Aorta (tissue), 5 donors: ENCODE results near the gene RASSF6. TPM values are rescaled to one million over a fixed set of nuclear protein-coding genes. Genes with fewer than 3 reads are reported as not detected.
A peak's percentile ranks its signal among the peaks of the same experiment; 100 is the strongest.
"Not testable (repeated sequence)": the region's sequence is repeated elsewhere in the genome, so short reads cannot be mapped to it uniquely, and the experiment has no call there.

Experiments
- ATAC-seq: fragments of 200-7000 bp; cut with Tn5 transposase; one replicate; pipeline ENCODE4 v1.9.1; 2022; ENCODE audit warnings: moderate library complexity; ENCODE audit not compliant: low FRiP score
- DNase-seq, 2 donors: peaks; one replicate each; pipeline ENCODE4 v3.0.0-alpha.2; 2020
- H3K27ac ChIP-seq, 2 donors: one replicate each; pipeline ENCODE4 v1.5.1; 2013; ENCODE audit warnings: low read length in 2 of 2, mild to moderate bottlenecking in 2 of 2, moderate library complexity in 2 of 2, control low read depth in 1 of 2, inconsistent platforms in 1 of 2, low read depth in 1 of 2
- H3K27me3 ChIP-seq, 2 donors: one replicate each; pipeline ENCODE4 v1.6.1; 2013; ENCODE audit warnings: control low read depth in 1 of 2, low read length in 1 of 2, mild to moderate bottlenecking in 1 of 2, moderate library complexity in 1 of 2; ENCODE audit not compliant: insufficient read depth in 2 of 2, control insufficient read depth in 1 of 2
- H3K36me3 ChIP-seq, 2 donors: one replicate each; pipeline ENCODE4 v1.6.1; 2013; ENCODE audit warnings: control low read depth in 1 of 2, low read length in 1 of 2, mild to moderate bottlenecking in 1 of 2; ENCODE audit not compliant: insufficient read depth in 2 of 2, control insufficient read depth in 1 of 2
- H3K4me1 ChIP-seq, 2 donors: one replicate each; pipeline ENCODE4 v1.6.1; 2013; ENCODE audit warnings: low read length in 2 of 2, control low read depth in 1 of 2, mild to moderate bottlenecking in 1 of 2, moderate library complexity in 1 of 2; ENCODE audit not compliant: insufficient read depth in 2 of 2, control insufficient read depth in 1 of 2
- H3K4me3 ChIP-seq, 2 donors: one replicate each; pipeline ENCODE4 v1.5.1; 2013; ENCODE audit warnings: low read length in 2 of 2, control low read depth in 1 of 2, mild to moderate bottlenecking in 1 of 2
- H3K9me3 ChIP-seq: one replicate; pipeline ENCODE4 v1.6.1; 2013; ENCODE audit warnings: mild to moderate bottlenecking, low read length; ENCODE audit not compliant: control insufficient read depth
- WGBS, 2 donors: extraction: QIAGEN DNeasy Blood & Tissue Kit; methylation state at CpG; one replicate each; pipeline ENCODE4 v1.1.7; 2013; 5-methylcytosine and 5-hydroxymethylcytosine counted together
- intact Hi-C, 2 donors: fragments of 100-400 bp; cut with DNase I; formaldehyde crosslinking; loops; one replicate each; pipeline versions ENCODE4 v1.14.2 to v1.15.0; 2022
- polyA plus RNA-seq, 2 donors: library from polyadenylated mRNA; stranded (reverse); fragments of 200-250 nt; gene quantifications; one replicate each; pipeline ENCODE4 v1.2.3, GENCODE V29; 2013
- total RNA-seq, 2 donors: library from RNA; stranded (reverse); fragmentation: NEBNext Ultra II Directional; extraction: Animal tissue kit (Norgen Biotek cat#: 25700); gene quantifications; one replicate each; pipeline ENCODE4 v1.2.1, GENCODE V29; 2021
- donor health status: healthy with polysubstance abuse.
- donor health status: Bipolar disorder and iron deficiency.
- donor health status: DM: no; HTN: no; CAD: no.
- donor health status: DM: no; HTN: no; CAD: no.
- donor health status: DM: yes; HTN: yes; CAD: no.

RASSF6 gene
- total and polyA plus RNA-seq, 4 donors: 3.0 TPM; not detected in 3

- no peak for DNase-seq
- Histone ChIP-seq H3K9me3 (peaks cover 3% of the 10 kb centered on the region), H3K27ac (no peak overlapping the region), H3K4me3 (no peak overlapping the region), H3K27me3 (no peaks in the 10 kb centered on the region), H3K36me3 (no peaks in the 10 kb centered on the region), H3K4me1 (no peaks in the 10 kb centered on the region)
- intact Hi-C loops: no loop called here
- 75 to 83% methylated on average over 3 of the region's 3 CpGs for WGBS, 2 donors
- no peak for ATAC-seq
Measured at GRCh38 chr4:73576381-73576780, 43.9 kb downstream of the RASSF6 start.

DNA sequence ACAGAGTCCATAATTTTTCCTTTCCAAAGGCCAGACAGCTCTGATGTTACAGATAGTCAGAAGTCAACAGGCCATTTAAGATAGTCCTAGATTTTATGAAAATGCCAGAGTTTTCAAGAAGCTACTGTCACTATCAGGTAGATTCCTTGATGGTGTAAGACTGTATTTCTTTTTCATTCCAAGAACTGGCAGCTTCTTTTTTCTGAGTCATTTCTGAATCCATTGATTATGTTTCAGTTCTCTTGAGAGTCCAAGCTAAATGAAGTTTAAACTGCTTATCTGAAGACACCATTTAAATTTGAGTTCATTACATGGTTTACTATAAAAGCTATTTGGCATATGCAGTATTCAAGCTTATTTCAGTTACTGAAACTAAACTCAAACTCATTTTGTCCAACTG is 44.6 kb downstream of the RASSF6 start:
- Histone ChIP-seq H3K36me3 (no peaks in the 10 kb centered on the region), H3K4me3 (no peak overlapping the region), H3K27ac (no peak overlapping the region), H3K9me3 (peaks cover 3% of the 10 kb centered on the region), H3K4me1 (no peaks in the 10 kb centered on the region), H3K27me3 (no peaks in the 10 kb centered on the region)
- DNase-seq (no peak), ATAC-seq (no peak)
- intact Hi-C loops: no loop called here

- 58 to 62% methylated on average over 8 of the region's 8 CpGs for WGBS, 2 donors
- ATAC-seq (peak; percentile 66), DNase-seq (peak; percentile 45 to 56)
- H3K4me3 ChIP-seq: no peak overlapping the region
- no peak overlapping the region for H3K27ac ChIP-seq
- peaks cover 3% of the 10 kb centered on the region for H3K9me3 ChIP-seq
- H3K36me3 ChIP-seq: no peaks in the 10 kb centered on the region
- H3K27me3 ChIP-seq: no peaks in the 10 kb centered on the region
- intact Hi-C loops: no loop called here
- no peaks in the 10 kb centered on the region for H3K4me1 ChIP-seq
Measured at GRCh38 chr4:73573794-73574528, 46.3 kb downstream of the RASSF6 start.

DNA sequence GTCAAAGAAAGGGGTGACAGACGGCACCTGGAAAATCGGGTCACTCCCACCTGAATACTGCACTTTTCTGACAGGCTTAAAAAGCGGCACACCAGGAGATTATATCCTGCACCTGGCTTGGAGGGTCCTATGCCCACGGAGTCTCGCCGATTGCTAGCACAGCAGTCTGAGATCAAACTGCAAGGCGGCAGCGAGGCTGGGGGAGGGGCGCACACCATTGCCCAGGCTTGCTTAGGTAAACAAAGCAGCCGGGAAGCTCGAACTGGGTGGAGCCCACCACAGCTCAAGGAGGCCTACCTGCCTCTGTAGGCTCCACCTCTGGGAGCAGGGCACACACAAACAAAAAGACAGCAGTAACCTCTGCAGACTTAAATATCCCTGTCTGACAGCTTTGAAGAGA is 69.4 kb downstream of the RASSF6 start:
- H3K27ac ChIP-seq, H3K27me3 ChIP-seq, DNase-seq, H3K9me3 ChIP-seq, ATAC-seq, H3K4me1 ChIP-seq, H3K36me3 ChIP-seq, H3K4me3 ChIP-seq, intact Hi-C loops: not testable (repeated sequence)
- WGBS, 2 donors: 90 to 95% methylated on average over 11 of the region's 11 CpGs

GRCh38 chr4:73544620-73545019 is 75.6 kb downstream of the RASSF6 start:
- H3K27me3 ChIP-seq: no peaks in the 10 kb centered on the region
- H3K4me1 ChIP-seq: no peaks in the 10 kb centered on the region
- intact Hi-C loops: no loop called here
- no peak overlapping the region for H3K4me3 ChIP-seq
- no peak for ATAC-seq
- WGBS, 2 donors: 84 to 87% methylated on average over 2 of the region's 2 CpGs
- no peak for DNase-seq
- no peaks in the 10 kb centered on the region for H3K9me3 ChIP-seq
- H3K36me3 ChIP-seq: no peaks in the 10 kb centered on the region
- H3K27ac ChIP-seq: no peak overlapping the region

DNA sequence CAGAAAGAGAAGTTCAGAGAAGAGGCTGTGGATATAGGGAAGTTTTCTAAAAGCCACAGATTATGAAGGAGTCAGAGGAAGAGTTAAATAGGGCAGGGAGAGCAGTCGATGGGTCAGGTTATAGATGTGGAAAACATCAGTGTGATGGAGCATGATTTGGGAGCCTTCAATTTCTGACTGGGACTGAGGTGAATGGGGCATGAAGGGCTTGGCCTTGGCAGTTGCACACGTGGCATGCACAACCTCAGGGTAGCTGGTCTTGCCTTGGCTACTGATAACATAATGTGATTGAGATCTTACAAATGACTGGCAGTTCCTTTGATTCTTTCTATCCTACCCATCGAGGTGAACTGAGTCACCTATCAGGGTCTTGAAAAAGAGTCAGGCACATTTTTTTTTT is 79.0 kb downstream of the RASSF6 start:
- Histone ChIP-seq H3K27ac (no peak overlapping the region), H3K36me3 (no peaks in the 10 kb centered on the region), H3K27me3 (no peaks in the 10 kb centered on the region), H3K9me3 (no peaks in the 10 kb centered on the region), H3K4me1 (no peaks in the 10 kb centered on the region), H3K4me3 (no peak overlapping the region)
- WGBS, 2 donors: 72 to 73% methylated on average over 3 of the region's 3 CpGs
- intact Hi-C loops: no loop called here
- ATAC-seq: no peak
- no peak for DNase-seq

DNA sequence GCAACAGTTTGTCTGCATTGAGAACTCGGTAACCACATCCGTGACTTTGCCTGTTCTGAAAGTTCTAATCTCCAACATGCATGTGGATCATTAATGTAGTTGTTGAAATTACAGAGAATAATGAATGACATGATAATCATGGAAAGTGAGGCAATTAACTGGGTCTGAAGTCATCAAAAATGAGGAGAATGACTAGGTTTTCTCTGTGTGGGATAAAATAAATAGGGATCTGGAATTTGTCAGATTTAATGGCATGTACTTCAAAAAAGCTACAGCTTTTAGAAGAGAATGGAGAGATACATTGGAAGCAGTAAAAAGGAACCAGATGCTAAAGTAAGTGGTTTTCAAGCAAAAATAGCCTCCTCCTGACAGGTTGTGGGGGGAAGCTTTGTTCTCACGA is 79.4 kb downstream of the RASSF6 start:
- Histone ChIP-seq H3K4me3 (no peak overlapping the region), H3K27me3 (no peaks in the 10 kb centered on the region), H3K36me3 (no peaks in the 10 kb centered on the region), H3K4me1 (no peaks in the 10 kb centered on the region), H3K9me3 (no peaks in the 10 kb centered on the region), H3K27ac (no peak overlapping the region)
- 75 to 83% methylated on average over 3 of the region's 3 CpGs for WGBS, 2 donors
- intact Hi-C loops: no loop called here
- ATAC-seq: no peak
- DNase-seq: no peak

GRCh38 chr4:73539386-73539785 is 80.8 kb downstream of the RASSF6 start:
- Histone ChIP-seq H3K27me3 (no peaks in the 10 kb centered on the region), H3K4me3 (no peak overlapping the region), H3K36me3 (no peaks in the 10 kb centered on the region), H3K4me1 (no peaks in the 10 kb centered on the region), H3K9me3 (no peaks in the 10 kb centered on the region), H3K27ac (no peak overlapping the region)
- no peak for ATAC-seq
- DNase-seq: no peak
- WGBS, 2 donors: 45 to 52% methylated on average over 4 of the region's 4 CpGs
- intact Hi-C loops: no loop called here

DNA sequence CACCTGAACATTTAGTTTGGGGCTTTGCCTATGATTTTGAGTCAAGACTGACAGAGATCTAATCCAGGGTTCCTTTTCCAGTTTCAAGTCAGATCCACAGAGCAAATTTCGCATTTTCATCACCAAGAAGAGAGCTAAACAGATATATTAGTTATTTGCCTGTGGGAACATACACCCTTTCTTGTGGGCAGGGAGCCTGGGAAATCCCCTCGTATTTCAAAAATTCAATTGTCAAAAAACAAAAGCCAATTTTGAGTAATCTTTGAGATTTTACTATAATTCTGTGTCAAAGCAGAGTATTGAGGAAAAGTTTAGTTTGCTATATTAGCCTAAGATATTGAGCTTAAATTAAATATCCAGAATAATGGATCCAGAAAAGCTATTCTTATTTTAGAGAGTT is 82.1 kb downstream of the RASSF6 start:
- 77 to 85% methylated on average over 2 of the region's 2 CpGs for WGBS, 2 donors
- ATAC-seq: no peak
- no peaks in the 10 kb centered on the region for H3K27me3 ChIP-seq

More for the DNA sequence above, 82.1 kb downstream of the RASSF6 start:
- no peak overlapping the region for H3K27ac ChIP-seq
- no peaks in the 10 kb centered on the region for H3K9me3 ChIP-seq
- DNase-seq: no peak
- intact Hi-C loops: no loop called here
- no peaks in the 10 kb centered on the region for H3K4me1 ChIP-seq
- H3K4me3 ChIP-seq: no peak overlapping the region
- H3K36me3 ChIP-seq: no peaks in the 10 kb centered on the region
